GM12801 (cell line): ENCODE results near the gene PLK5.

Source experiments
- TF ChIP-seq, protein P1 (sequence below): IDR thresholded peaks from one replicate; pipeline ENCODE4 v1.5.1; 2011; ENCODE audit warnings: control low read depth; ENCODE audit not compliant: insufficient read length; ENCODE audit errors: extremely low read depth

The PLK5 gene

DNA sequence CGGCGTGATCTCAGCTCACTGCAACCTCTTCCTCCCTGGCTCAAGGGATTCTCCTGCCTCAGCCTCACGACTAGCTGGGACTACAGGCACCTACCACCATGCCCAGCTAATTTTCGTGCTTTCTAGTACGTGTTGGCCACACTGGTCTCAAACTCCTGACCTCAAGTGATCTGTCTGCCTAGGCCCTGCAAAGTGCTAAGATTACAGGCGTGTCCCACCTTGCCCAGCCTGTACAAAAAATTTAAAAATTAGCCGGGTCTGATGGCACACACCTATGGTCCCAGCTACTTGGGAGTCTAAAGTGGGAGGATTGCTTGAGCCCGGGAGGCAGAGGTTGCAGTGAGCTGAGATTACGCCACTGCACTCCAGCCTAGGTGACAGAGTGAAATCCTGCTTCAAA, 48.9 kb downstream of the PLK5 start:
- TF ChIP-seq, protein P1, sequence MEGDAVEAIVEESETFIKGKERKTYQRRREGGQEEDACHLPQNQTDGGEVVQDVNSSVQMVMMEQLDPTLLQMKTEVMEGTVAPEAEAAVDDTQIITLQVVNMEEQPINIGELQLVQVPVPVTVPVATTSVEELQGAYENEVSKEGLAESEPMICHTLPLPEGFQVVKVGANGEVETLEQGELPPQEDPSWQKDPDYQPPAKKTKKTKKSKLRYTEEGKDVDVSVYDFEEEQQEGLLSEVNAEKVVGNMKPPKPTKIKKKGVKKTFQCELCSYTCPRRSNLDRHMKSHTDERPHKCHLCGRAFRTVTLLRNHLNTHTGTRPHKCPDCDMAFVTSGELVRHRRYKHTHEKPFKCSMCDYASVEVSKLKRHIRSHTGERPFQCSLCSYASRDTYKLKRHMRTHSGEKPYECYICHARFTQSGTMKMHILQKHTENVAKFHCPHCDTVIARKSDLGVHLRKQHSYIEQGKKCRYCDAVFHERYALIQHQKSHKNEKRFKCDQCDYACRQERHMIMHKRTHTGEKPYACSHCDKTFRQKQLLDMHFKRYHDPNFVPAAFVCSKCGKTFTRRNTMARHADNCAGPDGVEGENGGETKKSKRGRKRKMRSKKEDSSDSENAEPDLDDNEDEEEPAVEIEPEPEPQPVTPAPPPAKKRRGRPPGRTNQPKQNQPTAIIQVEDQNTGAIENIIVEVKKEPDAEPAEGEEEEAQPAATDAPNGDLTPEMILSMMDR: no peak

DNA sequence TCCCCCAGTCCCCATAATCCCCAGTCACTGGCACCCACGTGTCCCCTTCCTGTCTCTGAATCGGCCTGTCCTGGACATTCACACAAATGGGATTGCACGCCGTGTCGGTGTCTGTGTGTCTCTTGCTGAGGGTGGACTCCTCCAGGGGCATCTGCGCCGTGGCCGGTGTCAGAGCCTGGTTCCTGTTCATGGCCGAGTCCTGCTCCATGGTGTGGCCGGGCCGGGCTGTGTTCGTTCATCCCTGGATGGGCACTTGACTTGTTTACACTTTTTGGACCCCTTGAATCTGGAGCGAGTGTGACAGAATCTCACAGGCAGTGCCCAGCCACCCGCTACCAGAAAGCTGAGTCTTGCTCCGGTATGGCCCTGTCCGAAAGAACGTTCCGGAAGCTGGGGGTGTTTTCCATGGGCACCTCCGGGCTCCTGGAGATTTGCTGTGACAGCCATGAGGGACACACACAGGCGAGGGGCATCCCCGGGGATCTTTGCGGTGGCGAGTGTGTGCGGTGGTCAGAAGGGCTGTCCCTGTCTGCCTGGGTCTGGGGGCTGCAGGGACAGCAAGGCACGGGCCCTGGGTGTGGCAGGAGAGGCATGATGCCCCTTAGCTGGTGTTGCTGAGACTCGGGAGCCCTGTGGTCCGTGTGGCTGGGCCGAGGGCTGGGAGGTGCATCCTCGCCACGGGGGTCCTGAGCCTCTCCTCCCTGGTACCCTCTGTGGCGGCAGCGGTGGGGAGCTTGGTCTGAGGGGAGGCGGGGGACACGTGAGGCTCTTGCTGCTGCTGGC, 50.7 kb downstream of the PLK5 start:
- TF ChIP-seq, protein P1: no peak

DNA sequence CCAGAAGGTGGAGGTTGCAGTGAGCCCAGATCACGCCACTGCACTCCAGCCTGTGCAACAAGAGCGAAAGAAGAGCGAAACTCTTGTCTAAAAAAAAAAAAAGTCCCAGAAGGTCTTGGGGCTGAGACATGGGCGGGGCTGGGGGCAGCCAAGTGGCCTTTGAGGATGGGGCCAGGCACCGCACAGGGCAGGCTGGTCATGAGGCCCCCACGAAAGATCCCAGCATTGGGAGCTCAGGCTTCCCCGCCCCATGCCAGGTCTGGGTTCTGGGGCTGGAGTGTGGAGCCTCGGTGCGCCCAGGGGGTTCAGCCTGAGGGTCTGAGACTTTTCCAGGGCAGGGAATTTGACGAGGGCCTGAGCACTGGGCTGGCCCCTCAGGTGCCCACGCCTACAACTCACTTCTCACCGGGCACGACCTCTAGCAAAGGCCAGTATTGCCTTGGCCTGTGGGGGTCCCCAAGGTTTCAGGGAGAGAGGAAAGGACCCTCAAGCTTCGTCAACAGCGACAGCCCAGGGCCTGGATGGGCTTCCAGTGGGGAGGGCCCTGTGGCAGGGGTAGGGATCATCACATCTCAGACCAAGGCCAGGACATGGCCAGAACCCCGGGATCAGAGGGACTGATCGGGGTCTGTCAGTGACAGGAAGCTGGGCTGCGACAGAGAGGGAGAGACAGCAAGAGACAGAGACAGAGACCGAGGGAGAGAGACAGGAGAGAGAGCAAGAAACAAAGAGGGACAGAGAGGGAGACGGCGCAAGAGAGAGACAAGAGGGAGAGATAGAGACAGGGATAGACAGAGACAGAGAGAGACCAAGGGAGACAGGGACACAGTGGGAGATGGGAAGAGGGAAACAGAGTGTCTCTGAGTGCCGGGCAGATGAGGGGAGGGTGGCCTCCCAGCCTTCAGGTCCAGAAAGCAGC, 51.7 kb downstream of the PLK5 start:
- TF ChIP-seq, protein P1: no peak

DNA sequence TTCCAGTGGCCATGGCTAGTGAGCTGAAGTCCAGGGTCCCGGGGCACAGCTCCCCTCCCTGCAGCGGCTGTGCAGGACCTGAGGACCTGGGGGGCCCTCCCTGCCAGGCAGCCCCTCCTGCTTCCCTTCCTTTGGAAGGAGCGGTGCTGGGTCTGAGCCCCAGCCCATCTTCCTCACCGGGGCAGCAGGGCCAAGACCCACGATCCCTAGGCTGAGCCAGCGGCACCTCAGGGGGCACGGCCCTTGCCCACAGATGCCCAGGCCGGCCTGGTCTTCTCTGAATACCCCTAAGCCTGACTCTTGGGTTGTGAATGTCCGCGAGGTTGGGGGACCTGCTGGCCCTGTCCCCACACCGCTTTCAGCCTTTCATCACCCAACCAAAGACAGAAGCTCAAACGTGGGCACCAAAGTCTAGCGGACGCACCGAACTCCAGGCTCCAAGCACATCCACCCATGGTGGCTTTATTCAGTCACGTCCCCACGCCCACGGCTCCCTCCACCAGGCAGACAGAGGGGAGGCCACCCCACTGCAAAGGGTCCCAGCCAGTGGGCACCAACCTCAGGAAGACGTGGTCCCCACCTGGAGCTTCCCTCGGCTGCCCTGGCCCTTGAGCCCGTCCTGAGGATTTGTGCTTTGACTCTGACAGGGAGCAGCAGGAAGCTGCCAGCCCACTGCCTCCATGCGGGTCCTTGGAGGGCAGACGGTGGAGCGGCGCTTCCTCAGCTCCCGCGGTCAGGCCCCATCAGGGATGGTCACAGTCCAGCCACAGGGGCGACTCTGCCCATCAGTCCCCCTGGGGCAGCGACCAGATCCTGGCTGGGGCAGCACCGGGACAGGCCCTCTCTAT, 52.6 kb downstream of the PLK5 start:
- TF ChIP-seq, protein P1: no peak

DNA sequence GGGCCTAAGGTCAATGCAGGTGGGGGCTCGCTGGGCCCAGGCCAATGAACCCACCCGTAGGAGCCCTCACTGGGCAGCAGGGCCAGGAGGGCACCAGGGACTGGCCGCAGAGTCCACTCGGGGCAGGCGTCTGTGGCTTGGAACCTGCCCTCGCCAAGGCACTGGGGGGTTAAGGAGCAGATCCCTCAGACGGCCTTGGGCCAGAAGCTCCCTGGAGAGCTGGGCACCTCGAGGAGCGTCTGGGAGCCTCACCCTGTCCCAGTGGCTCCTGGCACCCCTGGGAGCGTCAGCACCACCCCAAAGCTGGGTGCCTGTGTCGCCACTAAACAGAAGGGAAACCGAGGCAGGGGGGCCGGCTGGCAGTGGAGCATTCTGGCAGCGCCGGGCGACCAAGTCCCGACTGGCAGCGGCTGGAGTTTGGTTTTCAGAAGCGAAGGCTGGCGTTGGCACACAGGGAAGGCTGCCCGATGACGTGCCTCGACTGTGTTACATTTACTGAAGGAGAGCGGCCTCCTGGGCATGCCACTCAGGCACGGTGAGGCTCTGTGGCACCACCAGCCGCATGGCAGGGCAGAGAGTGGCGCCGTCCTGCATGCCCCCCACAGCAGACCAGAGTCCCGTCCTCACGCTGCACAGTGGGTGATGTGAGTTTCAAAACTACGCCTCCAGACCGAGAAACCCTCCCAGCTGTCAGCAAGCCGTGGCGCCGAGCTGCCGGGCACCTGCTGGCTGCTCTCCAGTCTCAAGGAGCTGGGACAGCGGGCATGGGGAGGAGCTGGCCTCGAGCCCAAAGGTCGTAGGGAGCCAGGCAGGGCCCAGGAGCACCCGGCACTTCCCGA, 53.4 kb downstream of the PLK5 start:
- TF ChIP-seq, protein P1: no peak

DNA sequence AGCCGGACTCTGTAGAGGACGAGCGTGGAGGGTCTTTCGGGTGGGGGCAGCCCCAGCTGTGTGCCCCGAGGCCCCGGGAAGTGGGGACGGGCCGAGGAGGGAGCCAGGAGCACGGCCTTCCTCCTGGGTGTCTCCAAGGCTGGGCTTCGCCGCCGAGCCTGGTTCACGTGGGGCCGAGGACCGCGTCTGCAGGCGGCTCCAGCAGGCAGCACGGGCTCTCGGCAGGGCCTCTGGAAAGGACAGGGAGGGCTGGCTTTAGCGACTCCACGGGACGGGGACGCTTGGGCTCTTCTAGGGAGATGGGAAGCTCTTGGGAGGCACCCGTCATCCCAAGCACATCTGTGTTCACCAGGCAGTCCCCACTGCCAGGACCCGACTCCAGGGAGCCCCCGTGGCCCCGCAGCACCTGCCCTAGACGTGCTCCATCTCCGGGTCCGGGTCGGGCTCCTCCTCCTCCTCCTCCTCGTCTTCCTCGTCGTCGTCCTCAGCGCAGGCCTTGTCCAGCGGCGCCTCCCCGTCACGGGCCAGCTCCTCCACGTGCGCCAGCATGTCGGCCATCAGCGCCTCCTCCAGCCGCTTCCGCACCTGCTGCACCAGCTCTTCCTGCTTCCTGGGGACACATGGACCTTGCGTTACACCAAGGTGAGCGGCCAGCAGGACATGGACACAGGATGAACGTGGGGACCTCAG, 54.2 kb downstream of the PLK5 start:
- TF ChIP-seq, protein P1: no peak
